GM18520 (cell line): ENCODE results near the gene GNA14.
"Not testable (repeated sequence)": the region's sequence is repeated elsewhere in the genome, so short reads cannot be mapped to it uniquely, and the experiment has no call there.

ENCODE experiments used
- ATAC-seq: cut with Tn5 transposase; IDR thresholded peaks from one replicate; pipeline ENCODE4 v1.9.1; 2021; ENCODE audit not compliant: unreplicated experiment

The GNA14 gene

GRCh38 chr9:77592476-77592875 lies 55.6 kb downstream of the GNA14 start:
- no peak for ATAC-seq

- ATAC-seq, result no peak
Measured at GRCh38 chr9:77589046-77589795, 58.9 kb downstream of the GNA14 start.

- no peak for ATAC-seq
Measured at GRCh38 chr9:77588271-77588937, 59.7 kb downstream of the GNA14 start.

- no peak for ATAC-seq
Measured at GRCh38 chr9:77587851-77588250, 60.3 kb downstream of the GNA14 start.

GRCh38 chr9:77587042-77587441 lies 61.1 kb downstream of the GNA14 start:
- no peak for ATAC-seq

- ATAC-seq, result no peak
Measured at GRCh38 chr9:77586591-77586990, 61.5 kb downstream of the GNA14 start.

- no peak for ATAC-seq
Measured at GRCh38 chr9:77585335-77585786, 62.8 kb downstream of the GNA14 start.

GRCh38 chr9:77584927-77585326 lies 63.2 kb downstream of the GNA14 start:
- ATAC-seq, result not testable (repeated sequence)

GRCh38 chr9:77582961-77583576 lies 65.1 kb downstream of the GNA14 start:
- ATAC-seq, result no peak

- ATAC-seq, result no peak
Measured at GRCh38 chr9:77582525-77582924, 65.6 kb downstream of the GNA14 start.

- no peak for ATAC-seq
Measured at GRCh38 chr9:77575785-77576184, 72.3 kb downstream of the GNA14 start.

GRCh38 chr9:77569335-77569734 lies 78.8 kb downstream of the GNA14 start:
- no peak for ATAC-seq

- ATAC-seq, result no peak
Measured at GRCh38 chr9:77563174-77563573, 84.9 kb downstream of the GNA14 start.

GRCh38 chr9:77562019-77562748 lies 85.9 kb downstream of the GNA14 start:
- peak; percentile 48 for ATAC-seq

GRCh38 chr9:77561331-77562018 lies 86.6 kb downstream of the GNA14 start:
- ATAC-seq, result no peak

GRCh38 chr9:77556396-77556795 lies 91.7 kb downstream of the GNA14 start:
- no peak for ATAC-seq

- no peak for ATAC-seq
Measured at GRCh38 chr9:77554586-77555105, 93.5 kb downstream of the GNA14 start.

- no peak for ATAC-seq
Measured at GRCh38 chr9:77547106-77547730, 100.9 kb downstream of the GNA14 start.

GRCh38 chr9:77546376-77546950 lies 101.7 kb downstream of the GNA14 start:
- ATAC-seq, result no peak

- ATAC-seq, result no peak
Measured at GRCh38 chr9:77544546-77544945, 103.6 kb downstream of the GNA14 start.
